ENCODE data around the gene ZNF587.
A peak's percentile ranks its signal among the peaks of the same experiment; 100 is the strongest.

GRCh38 chr19:57888560-57889231 lies 39.0 kb downstream of the ZNF587 start, which contains the start of gene ZNF814:
- TF ChIP-seq EP300 (IDR thresholded peaks at IDR 0.05) (no peak), POLR2AphosphoS5 (IDR thresholded peaks at IDR 0.05) (peak; percentile 13), POLR2A (IDR thresholded peaks at IDR 0.05) (no peak), CTCF (IDR thresholded peaks at IDR 0.05) (peak; percentile 28 to 66 (median 46))

All from gastroesophageal sphincter (tissue), 3 donors.